Brain microvascular endothelial cell (primary cell): ENCODE data around the gene TIMM10.

ENCODE experiments used
- DNase-seq: peaks from one replicate; pipeline ENCODE4 v3.0.0-alpha.2; 2020
- H3K27ac ChIP-seq: fragments of 250-450 bp; sonication (Bioruptor Pico); 2 replicates; pipeline ENCODE4 v1.5.1; 2020; ENCODE audit warnings: mild to moderate bottlenecking, moderate library complexity
- H3K27me3 ChIP-seq: fragments of 250-450 bp; sonication (Bioruptor Pico); replicated peaks from 2 replicates; pipeline ENCODE4 v1.5.1; 2020; ENCODE audit warnings: mild to moderate bottlenecking
- H3K36me3 ChIP-seq: fragments of 250-450 bp; sonication (Bioruptor Pico); replicated peaks from 2 replicates; pipeline ENCODE4 v1.5.1; 2020; ENCODE audit warnings: mild to moderate bottlenecking
- H3K4me3 ChIP-seq: 2 replicates; pipeline ENCODE4 v1.5.1; 2011; ENCODE audit warnings: low read depth, mild to moderate bottlenecking, control low read depth, low read length, moderate library complexity
- CTCF ChIP-seq: IDR thresholded peaks from 2 replicates; pipeline ENCODE4 v1.5.1; 2011; ENCODE audit warnings: low read depth, mild to moderate bottlenecking, moderate library complexity, low read length, control low read depth, inconsistent platforms; ENCODE audit errors: missing control alignments
- in situ Hi-C: cut with HindIII; loops from 2 replicates; pipeline ENCODE4 v1.10.0; 2017; ENCODE audit warnings: low sequenced_read_pairs, low pct_ligation_motif_present

TIMM10 gene

GRCh38 chr11:57566905-57567514, 36.5 kb upstream of the TIMM10 start:
- Histone ChIP-seq H3K4me3 (peak overlapping the region; percentile 83), H3K27ac (no peak overlapping the region), H3K27me3 (no peaks in the 10 kb centered on the region), H3K36me3 (no peaks in the 10 kb centered on the region)
- peak; percentile 7 for DNase-seq
- in situ Hi-C loops, result loop anchor here (10.0 kb wide), 1 partner anchor 78 kb away; the partner anchor contains the start of gene YPEL4
- no peak for TF ChIP-seq CTCF

GRCh38 chr11:57566005-57566904, 35.7 kb upstream of the TIMM10 start:
- in situ Hi-C loops, result loop anchor here (10.0 kb wide), 1 partner anchor 79 kb away; the partner anchor contains the start of gene YPEL4
- Histone ChIP-seq H3K27ac (no peak overlapping the region), H3K27me3 (no peaks in the 10 kb centered on the region), H3K4me3 (no peak overlapping the region), H3K36me3 (no peaks in the 10 kb centered on the region)
- TF ChIP-seq CTCF, result no peak
- DNase-seq, result peak; percentile 20

- TF ChIP-seq CTCF, result no peak
- H3K4me3 ChIP-seq, result no peak overlapping the region
- H3K36me3 ChIP-seq, result peaks cover 3% of the 10 kb centered on the region
- H3K27me3 ChIP-seq, result no peaks in the 10 kb centered on the region
- no peak for DNase-seq
- H3K27ac ChIP-seq, result no peak overlapping the region
- in situ Hi-C loops, result loop anchor here (10.0 kb wide), 1 partner anchor 82 kb away; the partner anchor contains the start of gene YPEL4
Observed at GRCh38 chr11:57562596-57562995, 32.0 kb upstream of the TIMM10 start.

- Histone ChIP-seq H3K36me3 (peaks cover 3% of the 10 kb centered on the region), H3K4me3 (no peak overlapping the region), H3K27ac (no peak overlapping the region), H3K27me3 (no peaks in the 10 kb centered on the region)
- DNase-seq, result no peak
- TF ChIP-seq CTCF, result no peak
- in situ Hi-C loops, result loop anchor here (10.0 kb wide), 1 partner anchor 85 kb away; the partner anchor contains the start of gene YPEL4
Observed at GRCh38 chr11:57560146-57560545, 29.6 kb upstream of the TIMM10 start.

- no peaks in the 10 kb centered on the region for H3K27me3 ChIP-seq
- no peak for DNase-seq
- H3K36me3 ChIP-seq, result peaks cover 3% of the 10 kb centered on the region
- TF ChIP-seq CTCF, result no peak
- in situ Hi-C loops, result no loop called here
- no peak overlapping the region for H3K4me3 ChIP-seq
- no peak overlapping the region for H3K27ac ChIP-seq
Observed at GRCh38 chr11:57556041-57556440, 25.5 kb upstream of the TIMM10 start.
